NB4 (cell line): ENCODE measurements around the gene MAP4.
"Not testable (repeated sequence)": the region's sequence is repeated elsewhere in the genome, so short reads cannot be mapped to it uniquely, and the experiment has no call there.

Experiments used
- POLR2A ChIP-seq: IDR thresholded peaks from 2 replicates; pipeline ENCODE4 v1.6.1; 2011; ENCODE audit warnings: mild to moderate bottlenecking; ENCODE audit not compliant: insufficient read length; ENCODE audit errors: extremely low read depth
- TF ChIP-seq, protein P1 (sequence below): IDR thresholded peaks from one replicate; pipeline ENCODE4 v1.5.1; 2012; ENCODE audit warnings: low read depth, low read length

DNA sequence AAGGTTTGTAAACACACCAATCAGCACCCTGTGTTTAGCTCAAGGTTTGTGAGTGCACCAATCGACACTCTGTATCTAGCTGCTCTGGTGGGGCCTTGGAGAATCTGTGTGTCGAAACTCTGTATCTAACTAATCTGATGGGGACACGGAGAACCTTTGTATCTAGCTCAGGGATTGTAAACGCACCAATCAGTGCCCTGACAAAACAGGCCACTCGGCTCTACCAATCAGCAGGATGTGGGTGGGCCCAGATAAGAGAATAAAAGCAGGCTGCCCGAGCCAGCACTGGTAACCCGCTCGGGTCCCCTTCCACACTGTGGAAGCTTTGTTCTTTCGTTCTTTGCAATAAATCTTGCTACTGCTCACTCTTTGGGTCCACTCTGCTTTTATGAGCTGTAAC lies 128.2 kb downstream of the MAP4 start:
- TF ChIP-seq, protein P1, sequence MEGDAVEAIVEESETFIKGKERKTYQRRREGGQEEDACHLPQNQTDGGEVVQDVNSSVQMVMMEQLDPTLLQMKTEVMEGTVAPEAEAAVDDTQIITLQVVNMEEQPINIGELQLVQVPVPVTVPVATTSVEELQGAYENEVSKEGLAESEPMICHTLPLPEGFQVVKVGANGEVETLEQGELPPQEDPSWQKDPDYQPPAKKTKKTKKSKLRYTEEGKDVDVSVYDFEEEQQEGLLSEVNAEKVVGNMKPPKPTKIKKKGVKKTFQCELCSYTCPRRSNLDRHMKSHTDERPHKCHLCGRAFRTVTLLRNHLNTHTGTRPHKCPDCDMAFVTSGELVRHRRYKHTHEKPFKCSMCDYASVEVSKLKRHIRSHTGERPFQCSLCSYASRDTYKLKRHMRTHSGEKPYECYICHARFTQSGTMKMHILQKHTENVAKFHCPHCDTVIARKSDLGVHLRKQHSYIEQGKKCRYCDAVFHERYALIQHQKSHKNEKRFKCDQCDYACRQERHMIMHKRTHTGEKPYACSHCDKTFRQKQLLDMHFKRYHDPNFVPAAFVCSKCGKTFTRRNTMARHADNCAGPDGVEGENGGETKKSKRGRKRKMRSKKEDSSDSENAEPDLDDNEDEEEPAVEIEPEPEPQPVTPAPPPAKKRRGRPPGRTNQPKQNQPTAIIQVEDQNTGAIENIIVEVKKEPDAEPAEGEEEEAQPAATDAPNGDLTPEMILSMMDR, result not testable (repeated sequence)
- TF ChIP-seq POLR2A, result not testable (repeated sequence)
